IPS DF 4.7 (cell line): ENCODE results near the gene ZNF710.
"Not testable (repeated sequence)": the region's sequence is repeated elsewhere in the genome, so short reads cannot be mapped to it uniquely, and the experiment has no call there.

ENCODE experiments used
- DNase-seq: peaks from one replicate; pipeline ENCODE4 v3.0.0-alpha.2; 2013; ENCODE audit warnings: low spot score; ENCODE audit errors: extremely low read depth

The ZNF710 gene

DNA sequence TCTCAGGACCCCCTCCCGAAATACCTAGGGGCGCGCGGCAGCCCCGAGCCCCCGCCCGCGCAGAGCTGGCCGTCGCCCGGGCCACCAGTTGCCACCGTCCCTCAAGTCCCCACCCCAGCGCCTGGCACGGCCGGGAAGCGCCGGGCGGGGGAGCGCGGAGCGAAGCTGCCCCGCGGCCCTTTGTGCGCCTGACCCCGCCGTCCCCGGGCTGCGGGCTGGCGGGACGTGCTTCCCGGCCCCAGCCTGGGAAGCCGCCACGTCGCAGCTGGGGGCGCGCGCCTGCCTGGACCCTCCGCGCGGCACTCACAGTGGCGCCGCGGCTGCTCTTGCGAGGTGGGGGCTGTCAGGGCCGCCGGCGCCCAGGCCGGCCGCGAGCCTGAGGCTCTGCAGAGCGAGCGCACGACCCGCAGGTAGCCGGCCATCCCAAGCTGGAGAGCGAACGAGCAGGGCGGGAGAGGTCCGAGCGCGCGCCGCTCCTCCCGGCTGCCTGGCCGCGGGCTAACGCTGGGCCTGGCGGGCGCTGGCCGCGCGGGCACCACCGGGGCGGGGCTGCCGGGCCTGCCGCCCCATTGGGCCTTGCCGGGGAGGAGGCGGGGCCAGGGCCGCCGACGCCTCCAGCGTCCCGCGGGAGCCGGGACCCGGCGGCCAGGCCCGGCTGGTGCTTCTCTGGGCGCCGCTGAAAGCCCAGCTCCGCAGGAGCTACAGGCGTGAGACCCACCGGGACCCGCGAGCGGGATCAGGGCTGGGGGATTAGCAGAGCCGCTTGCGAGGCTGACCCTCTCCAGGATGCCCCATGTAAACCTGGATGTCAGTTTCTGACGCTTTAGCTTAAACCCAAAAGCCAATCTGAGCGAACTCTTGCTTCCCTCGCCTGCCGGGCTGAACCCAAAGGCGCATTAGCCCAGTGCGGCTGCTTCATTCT lies 101.1 kb downstream of the ZNF710 start, which contains the start of gene IDH2:
TSS of gene IDH2 (minus strand) at position 500 of the 922 bp plus-strand sequence. CDS start at position 422, 78 bp downstream.
- DNase-seq = no peak

DNA sequence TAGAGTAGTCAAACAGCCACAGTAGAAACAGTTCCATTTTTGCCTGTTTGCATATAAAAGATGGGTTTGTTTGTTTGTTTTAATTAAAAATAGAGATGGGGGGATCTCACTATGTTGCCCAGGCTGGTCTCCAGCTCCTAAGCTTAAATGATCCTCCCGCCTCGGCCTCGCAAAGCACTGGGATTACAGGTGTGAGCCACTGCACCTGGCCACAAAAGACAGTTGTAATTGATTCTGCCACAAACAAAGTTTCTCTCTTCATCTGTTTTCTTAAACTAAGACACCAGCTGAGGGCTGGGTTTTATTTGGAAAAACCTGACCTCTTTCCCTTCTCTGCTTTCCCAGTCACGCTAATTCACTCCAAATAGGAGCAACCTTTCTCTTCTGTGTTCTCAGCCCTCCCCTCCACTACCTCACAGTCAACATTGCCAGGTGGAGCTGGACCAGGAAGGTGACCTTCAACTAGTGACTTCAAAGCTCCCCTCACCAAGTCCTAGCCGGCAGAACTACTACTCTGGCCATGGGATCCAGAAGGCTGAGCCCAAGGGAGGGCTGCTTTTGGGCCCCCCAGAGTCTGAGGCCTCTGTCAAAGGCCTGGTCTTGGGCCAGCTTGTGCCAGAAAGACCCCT lies 102.7 kb downstream of the ZNF710 start:
- no peak for DNase-seq

DNA sequence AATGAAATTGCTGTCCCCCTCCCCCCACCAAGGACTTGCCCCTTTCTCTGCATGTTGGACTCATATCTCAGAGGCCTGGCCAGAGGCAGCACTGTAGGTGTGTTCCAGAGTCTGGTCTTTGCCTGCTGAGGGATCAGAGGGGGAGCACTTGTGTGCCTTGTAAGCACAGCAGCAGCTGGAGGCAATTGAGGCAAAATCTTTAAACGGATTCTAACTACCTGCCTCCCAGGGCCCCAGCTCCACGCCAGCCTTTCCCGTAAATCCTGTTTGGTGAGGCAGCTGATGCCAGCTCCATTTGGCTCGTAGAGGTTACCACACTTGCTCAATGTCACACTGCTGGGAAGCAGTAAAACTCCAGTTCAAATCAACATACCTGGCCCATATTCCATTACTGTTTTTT lies 103.4 kb downstream of the ZNF710 start:
- DNase-seq = no peak

DNA sequence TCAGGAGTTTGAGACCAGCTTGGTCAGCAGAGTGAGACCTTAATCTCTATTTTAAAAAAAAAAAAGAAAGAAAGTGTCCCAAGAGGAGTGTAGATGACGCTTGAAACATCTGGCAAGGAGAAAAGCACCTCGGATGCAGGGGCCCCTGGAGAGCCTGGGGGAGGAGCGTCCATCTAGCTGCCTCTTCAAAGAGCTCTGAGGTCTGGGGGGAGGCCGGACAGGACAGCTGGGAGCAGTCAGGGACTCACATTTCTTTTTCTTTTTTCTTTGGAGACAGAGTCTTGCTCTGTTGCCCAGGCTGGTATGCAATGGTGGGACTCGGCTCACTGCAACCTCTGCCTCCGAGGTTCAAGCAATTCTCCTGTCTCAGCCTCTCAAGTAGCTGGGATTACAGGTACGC lies 104.4 kb downstream of the ZNF710 start:
- DNase-seq = no peak

DNA sequence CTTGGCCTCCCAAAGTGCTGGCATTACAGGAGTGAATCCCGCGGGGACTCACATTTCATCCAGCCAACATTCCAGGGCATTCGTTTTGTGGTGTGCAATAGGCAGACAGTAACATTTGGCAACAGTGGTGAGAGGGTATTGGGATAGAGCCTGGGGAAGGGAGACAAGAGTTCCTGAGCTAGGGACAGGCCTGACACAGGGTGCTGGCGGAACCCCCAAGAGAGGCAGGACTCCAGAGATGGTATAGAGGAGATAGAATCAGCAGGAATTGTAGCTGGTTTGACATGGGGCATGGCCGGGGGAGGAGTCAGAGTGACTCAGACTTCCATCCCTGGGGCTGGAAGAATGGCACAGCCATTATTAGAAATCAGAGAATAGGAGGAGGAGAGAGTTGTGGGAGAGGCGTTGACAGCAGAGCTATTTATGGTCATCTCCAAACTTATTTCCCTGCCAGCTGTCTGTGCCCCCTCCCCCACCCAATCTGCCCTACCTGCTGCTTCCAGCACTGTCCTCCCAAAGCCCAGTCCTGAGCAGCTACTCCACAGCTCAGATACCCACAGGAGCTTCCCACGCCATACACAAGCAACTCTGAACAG lies 105.5 kb downstream of the ZNF710 start:
- no peak for DNase-seq

DNA sequence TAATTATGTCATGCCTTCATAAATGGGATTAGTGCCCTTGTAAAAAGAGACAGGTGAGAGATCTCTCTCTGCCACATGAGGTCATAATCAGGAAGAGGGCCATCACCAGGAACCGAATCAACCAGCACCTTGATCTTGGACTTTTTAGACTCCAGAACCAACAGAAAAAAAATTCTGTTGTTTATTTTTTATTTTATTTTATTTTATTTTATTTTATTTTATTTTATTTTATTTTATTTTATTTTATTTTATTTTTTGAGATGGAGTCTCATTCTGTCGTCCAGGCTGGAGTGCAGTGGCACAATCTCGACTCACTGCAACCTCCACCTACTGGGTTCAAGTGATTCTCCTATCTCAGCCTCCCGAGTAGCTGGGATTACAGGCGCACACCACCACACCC lies 106.9 kb downstream of the ZNF710 start:
- not testable (repeated sequence) for DNase-seq

DNA sequence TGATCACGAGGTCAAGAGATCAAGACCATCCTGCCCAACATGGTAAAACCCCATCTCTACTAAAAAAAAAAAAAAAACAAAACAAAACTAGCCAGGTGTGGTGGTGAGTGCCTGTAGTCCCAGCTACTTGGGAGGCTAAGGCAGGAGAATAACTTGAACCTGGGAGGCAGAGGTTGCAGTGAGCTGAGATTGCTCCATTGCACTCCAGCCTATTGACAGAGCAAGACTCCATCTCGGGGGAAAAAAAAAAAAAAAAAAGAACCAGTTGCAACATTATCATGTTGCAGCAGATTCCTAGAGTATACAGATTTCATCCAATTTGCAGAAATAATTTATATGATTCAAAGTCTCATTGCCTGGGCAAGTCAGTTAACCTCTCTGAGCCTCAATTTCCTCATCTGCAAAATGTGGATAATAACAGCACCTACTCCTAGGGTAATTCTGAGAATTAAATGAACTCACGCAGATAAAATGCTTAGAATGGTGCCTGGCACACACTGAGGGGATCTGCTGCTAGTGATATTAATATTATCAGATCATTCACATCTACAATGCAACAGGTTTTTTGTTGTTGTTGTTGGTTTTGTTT lies 108.1 kb downstream of the ZNF710 start:
- DNase-seq = not testable (repeated sequence)

DNA sequence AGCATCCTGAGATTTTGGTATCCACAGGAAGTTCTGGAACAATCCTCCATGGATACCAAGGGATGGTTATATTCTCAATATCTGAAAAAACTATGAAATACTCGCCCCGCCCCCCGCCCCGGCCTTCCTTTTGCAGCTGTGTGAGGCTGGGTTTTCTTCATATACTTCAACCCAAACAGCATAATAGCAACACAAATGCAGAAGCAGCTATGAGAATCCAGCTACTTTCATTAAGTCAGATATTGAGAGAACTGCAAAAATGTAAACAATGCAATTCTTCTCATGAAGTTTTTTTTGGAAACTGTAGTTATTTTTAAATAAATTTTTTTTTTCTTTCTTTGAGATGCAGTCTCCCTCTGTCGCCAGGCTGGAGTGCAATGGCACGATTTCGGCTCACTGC lies 112.0 kb downstream of the ZNF710 start:
- no peak for DNase-seq

DNA sequence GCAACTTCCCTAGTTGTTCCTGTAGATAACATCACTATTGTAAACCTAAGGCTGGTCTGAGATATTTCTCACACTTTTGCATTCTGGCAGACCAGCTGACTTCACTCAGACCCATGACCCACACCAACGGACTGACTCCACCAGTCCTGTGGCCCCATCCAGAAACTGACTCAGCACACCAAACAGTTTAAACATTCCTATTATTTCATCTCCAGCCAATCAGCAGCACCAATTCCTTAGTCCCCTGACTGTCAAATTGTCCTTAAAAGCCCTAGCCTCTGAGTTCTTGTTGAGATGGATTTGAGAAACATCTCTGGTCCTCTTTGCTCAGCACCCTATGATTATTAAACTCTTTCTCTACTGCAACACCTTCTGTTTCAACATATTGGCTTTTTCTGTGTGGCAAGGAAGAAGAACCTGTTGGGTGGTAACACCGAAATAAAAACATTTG lies 113.4 kb downstream of the ZNF710 start:
- DNase-seq = no peak

DNA sequence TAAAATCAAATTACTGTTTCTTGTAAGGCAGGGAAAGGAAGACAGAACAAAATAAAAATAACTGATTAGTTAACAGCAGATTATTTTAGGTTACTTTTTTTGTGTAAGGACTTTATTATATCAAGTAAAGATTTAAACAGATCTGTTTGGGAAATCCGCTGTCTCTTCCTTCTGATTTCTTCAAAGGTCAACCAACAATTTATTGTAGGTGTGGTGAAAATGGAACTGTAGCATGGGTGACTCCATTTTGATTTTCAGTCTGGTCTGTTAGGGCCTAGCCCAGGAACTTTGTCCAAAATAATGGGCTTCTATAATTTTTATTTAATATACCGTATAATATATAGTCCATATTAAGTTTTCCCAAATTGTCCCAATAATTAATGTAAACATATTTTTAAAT lies 114.7 kb downstream of the ZNF710 start:
- DNase-seq = no peak

DNA sequence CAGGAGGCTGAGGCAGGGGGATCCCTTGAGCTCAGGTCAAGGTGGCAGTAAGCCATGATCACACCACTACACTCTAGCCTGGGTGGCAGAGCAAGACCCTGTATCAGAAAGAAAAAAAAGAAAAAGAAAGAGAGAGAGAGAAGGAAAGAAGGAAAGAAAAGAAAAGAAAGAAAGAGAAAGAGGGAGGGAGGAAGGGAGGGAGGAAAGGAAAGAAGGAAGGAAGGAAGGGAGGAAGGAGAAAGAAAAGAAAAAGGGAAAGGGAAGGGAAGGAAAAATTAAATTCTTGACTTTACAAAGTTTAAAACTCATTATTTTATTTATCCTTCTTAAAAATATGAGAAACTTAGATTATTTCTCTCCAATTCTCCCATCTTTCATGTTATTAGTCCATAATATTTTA lies 118.2 kb downstream of the ZNF710 start:
- DNase-seq = no peak

DNA sequence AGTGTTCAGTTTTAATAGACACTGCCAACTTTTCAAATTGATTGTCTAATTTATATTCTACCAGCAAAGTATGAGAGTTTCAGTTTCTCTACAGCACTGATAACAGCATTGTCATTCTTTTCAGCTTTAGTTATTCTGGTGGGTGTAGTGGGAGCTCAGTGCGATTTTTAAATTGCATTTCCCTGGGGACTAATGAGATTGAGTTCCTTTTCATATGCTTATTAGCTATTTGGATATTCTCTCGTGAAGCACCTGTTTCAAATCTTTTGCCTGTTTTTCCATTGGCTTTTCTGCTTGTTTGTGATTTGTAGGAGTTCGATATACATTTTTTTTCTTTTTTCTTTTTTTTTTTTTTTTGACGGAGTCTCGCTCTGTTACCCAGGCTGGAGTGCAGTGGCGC lies 120.0 kb downstream of the ZNF710 start:
- DNase-seq = no peak

DNA sequence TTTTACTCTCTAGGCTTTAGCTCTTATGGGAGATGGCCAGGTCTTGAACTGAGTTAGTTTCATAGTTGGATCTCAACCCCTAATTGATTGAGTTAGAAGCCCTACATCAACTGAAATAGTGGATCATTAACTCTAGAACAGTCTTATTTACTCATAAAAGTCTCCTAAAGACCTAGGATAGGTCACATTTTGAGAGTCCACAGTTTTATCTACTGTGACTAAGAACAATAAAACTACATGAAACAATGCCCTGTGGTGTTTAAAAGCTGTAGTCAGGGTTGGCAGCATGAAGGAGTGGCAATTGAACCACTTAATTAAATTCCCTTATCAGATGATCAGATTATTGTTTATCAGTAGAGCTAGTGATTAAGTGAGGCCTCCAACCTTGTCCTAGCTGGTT lies 123.4 kb downstream of the ZNF710 start:
- no peak for DNase-seq

DNA sequence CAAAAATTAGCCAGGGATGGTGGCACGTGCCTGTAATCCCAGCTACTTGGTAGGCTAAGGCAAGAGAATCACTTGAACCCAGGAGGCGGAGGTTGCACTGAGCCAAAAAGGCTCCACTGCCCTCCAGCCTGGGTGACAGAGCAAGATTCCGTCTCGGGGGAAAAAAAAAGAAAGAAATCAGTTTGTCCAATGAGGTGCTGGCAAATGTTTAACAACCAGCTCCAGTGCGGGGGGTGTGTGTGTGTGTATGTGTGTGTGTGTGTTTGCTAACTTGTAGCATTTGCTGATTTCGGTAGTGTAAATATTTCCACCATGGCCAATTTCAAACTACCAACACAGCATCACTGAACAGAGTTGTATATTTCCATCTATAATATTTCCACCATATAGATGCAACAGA lies 124.9 kb downstream of the ZNF710 start:
- DNase-seq = no peak

DNA sequence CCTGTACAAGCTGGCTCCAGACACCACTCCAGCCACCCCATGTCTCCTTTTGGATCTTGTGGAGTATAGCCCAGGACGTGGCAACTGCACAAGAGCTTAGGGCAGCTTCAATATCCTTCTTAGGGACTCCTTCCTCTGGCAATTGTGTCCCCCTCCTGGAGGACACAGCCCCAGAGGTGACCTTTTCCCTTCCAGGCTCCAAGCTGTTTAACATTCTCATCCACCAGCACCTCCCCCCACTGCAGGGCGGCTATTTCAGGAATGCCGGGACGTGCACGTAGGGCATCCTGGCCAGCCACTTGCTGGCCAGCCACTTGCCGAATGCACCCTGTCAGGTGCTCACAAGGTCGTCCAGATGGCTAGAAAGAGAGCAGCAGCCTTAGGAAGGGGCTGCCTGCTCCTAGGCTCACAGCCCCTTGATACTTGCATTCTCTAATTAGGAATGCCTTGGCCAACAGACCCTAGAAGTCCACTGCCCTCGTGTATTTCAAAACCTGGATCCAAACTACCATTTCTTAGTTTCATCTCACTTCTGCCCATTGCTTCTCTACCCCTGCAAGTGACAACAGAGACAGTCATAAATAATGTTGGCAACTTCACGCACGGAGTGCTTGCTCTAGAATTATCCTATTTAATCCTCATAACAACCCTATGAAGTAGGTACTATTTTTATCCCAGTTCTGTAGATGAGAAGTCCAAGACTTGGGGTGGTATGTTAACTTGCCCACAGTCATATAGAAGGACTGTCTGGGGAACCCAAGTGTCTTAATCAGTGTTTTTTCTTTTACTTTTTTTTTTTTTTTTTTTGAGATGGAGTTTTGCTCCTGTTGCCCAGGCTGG lies 125.7 kb downstream of the ZNF710 start:
- DNase-seq = no peak

DNA sequence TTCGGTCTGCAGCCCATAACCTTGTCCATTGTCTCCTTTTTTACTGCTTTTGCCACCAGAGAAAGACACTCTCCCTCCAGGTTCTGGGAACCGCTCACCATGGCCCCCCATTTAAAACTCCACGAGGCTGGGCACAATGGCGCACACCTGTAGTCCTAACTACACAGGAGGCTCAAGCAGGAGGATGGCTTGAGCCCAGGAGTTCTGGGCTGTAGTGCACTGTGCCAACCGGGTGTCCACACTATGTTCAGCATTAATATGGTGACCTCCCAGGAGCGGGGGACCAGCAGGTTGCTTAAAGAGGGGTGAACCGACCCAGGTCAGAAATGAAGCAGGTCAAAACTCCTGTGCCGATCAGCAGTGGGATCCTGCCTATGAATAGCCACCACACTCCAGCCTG lies 129.2 kb downstream of the ZNF710 start:
- no peak for DNase-seq
